AG09319 (cell line): Measurements from ENCODE around the gene VNN1.

ENCODE experiments used
- DNase-seq: peaks from one replicate; pipeline ENCODE4 v3.0.0-alpha.2; 2010; ENCODE audit warnings: low read depth; ENCODE audit errors: extremely low read depth
- TF ChIP-seq, protein P1 (sequence below): IDR thresholded peaks from 2 replicates; pipeline ENCODE4 v1.5.1; 2011; ENCODE audit warnings: low read depth, mild to moderate bottlenecking, inconsistent platforms, low read length, moderate library complexity

The VNN1 gene, protein sequence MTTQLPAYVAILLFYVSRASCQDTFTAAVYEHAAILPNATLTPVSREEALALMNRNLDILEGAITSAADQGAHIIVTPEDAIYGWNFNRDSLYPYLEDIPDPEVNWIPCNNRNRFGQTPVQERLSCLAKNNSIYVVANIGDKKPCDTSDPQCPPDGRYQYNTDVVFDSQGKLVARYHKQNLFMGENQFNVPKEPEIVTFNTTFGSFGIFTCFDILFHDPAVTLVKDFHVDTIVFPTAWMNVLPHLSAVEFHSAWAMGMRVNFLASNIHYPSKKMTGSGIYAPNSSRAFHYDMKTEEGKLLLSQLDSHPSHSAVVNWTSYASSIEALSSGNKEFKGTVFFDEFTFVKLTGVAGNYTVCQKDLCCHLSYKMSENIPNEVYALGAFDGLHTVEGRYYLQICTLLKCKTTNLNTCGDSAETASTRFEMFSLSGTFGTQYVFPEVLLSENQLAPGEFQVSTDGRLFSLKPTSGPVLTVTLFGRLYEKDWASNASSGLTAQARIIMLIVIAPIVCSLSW

DNA sequence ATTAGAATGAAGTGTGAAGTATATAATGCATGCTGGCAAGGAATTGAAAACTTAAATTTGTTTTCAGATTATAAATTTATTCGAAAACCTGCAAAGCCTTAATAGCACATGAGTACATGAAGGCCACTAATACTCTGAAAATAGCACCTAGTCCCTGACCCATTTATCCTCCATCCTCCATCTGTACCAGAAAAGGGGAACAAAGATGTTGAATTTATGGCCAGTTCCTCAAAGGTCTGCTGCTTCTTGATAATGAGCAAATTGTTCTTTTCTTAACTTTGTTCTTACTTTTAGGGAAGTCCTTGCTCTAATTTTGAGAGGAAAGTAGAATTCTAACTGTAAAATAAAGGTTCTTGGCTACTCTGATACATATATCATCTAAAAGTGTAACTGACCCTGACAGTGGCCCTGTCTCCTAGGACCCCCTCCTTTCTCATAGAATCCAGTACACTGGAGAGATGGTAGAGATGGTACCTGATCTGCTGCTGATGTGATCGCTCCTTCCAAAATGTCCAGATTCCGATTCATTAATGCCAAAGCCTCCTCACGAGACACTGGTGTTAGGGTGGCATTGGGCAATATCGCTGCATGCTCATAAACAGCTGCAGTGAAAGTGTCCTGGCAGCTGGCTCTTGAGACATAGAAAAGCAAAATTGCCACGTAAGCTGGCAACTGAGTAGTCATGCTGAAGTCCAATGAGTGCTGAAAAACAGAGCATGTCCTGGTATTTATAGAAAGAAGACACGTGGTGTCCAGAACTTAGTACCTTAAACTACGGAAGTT lies at the start of gene VNN1:
Gene VNN1, minus strand, starts transcription at position 704 of the 783 bp plus-strand sequence. Its CDS starts 20 bp downstream, at position 684.
- no peak for DNase-seq
- TF ChIP-seq, protein P1, sequence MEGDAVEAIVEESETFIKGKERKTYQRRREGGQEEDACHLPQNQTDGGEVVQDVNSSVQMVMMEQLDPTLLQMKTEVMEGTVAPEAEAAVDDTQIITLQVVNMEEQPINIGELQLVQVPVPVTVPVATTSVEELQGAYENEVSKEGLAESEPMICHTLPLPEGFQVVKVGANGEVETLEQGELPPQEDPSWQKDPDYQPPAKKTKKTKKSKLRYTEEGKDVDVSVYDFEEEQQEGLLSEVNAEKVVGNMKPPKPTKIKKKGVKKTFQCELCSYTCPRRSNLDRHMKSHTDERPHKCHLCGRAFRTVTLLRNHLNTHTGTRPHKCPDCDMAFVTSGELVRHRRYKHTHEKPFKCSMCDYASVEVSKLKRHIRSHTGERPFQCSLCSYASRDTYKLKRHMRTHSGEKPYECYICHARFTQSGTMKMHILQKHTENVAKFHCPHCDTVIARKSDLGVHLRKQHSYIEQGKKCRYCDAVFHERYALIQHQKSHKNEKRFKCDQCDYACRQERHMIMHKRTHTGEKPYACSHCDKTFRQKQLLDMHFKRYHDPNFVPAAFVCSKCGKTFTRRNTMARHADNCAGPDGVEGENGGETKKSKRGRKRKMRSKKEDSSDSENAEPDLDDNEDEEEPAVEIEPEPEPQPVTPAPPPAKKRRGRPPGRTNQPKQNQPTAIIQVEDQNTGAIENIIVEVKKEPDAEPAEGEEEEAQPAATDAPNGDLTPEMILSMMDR: no peak

- DNase-seq: no peak
- TF ChIP-seq, protein P1: no peak
Observed at GRCh38 chr6:132763269-132763668, 49.4 kb upstream of the VNN1 start.

DNA sequence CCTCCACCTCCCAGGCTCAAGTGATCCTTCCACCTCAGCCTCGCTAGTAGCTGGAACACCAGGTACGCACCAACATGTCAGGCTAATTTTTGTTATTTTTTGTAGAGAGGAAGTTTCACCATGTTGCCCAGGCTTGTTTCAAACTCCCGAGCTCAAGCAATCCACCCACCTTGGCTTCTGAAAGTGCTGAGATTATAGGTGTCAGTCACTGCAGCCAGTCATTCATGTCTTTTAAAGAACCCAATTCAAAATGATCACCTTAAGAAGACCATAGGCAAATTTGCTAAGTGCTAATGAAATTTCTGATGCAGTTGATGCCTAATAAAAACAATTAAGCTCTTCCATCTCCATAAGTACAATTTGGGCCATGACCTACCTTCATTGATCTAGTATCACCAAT lies 46.4 kb upstream of the VNN1 start:
- TF ChIP-seq, protein P1: no peak

GRCh38 chr6:132758689-132759088 lies 44.8 kb upstream of the VNN1 start:
- no peak for DNase-seq
- TF ChIP-seq, protein P1: no peak

More for the DNA sequence above, 46.4 kb upstream of the VNN1 start:
- DNase-seq: no peak

- no peak for DNase-seq
- TF ChIP-seq, protein P1: no peak
Observed at GRCh38 chr6:132752255-132752654, 38.4 kb upstream of the VNN1 start.

DNA sequence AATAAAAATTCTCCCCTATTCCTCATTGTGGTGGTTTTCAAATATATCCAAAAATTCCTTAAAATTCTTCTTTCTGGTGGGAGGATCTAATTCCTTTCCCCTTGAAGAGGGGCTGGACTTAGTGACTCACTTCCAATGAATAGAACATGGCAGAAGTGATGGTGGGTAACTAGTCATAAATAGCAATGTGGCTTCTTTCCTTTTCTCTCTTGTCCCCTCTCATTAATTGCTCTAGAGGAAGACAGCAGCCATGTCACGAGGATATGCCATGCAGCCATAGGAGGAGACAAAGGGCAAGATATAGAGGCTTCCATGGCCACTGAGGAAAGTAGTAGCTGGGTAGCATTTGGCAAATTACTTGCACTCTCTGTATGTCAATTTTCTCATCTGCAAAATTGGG lies 38.0 kb upstream of the VNN1 start:
- TF ChIP-seq, protein P1: no peak
- no peak for DNase-seq

GRCh38 chr6:132751306-132751705 lies 37.5 kb upstream of the VNN1 start:
- no peak for DNase-seq
- TF ChIP-seq, protein P1: no peak
